Measurements from ENCODE around the gene STPG4. TPM values are rescaled to one million over a fixed set of nuclear protein-coding genes. Genes with fewer than 3 reads are reported as not detected.
A peak's percentile ranks its signal among the peaks of the same experiment; 100 is the strongest.

The STPG4 gene
- total RNA-seq, 2 experiments from 2014 or later, result 0.44 to 0.64 TPM

- CTCF ChIA-PET, result interaction anchor here (1.0 kb wide), 1 partner anchor 9 kb away, joined by 3 read pairs; no protein-coding TSS in a partner anchor
- POLR2A ChIA-PET, result no interaction called here
Measured at GRCh38 chr2:47076586-47077441, 78.3 kb downstream of the STPG4 start.

GRCh38 chr2:47076126-47076506 is 79.0 kb downstream of the STPG4 start:
- POLR2A ChIA-PET, result no interaction called here
- H3K4me3 Mint-ChIP-seq, result no peak overlapping the region

More at GRCh38 chr2:47076586-47077441, 78.3 kb downstream of the STPG4 start:
- DNase-seq, result no peak
- Mint-ChIP-seq H3K9me3 (no peaks in the 10 kb centered on the region), H3K27me3 (no peaks in the 10 kb centered on the region), H3K27ac (no peak overlapping the region), H3K4me1 (peaks cover 10% of the 10 kb centered on the region), H3K36me3 (ENCODE audit: low read depth) (peaks cover 12% of the 10 kb centered on the region), H3K4me3 (no peak overlapping the region)

GRCh38 chr2:47075361-47076125 is 79.6 kb downstream of the STPG4 start:
- peak overlapping the region; percentile 36 for H3K27ac Mint-ChIP-seq
- no peaks in the 10 kb centered on the region for H3K9me3 Mint-ChIP-seq
- POLR2A ChIA-PET, result no interaction called here
- peaks cover 22% of the 10 kb centered on the region for H3K4me1 Mint-ChIP-seq
- H3K27me3 Mint-ChIP-seq, result no peaks in the 10 kb centered on the region
- no peak for DNase-seq
- H3K4me3 Mint-ChIP-seq, result no peak overlapping the region
- H3K36me3 Mint-ChIP-seq (ENCODE audit: low read depth), result peaks cover 25% of the 10 kb centered on the region
- CTCF ChIA-PET, result interaction anchor here (1.0 kb wide), 2 partner anchors 11 to 1240 kb away, joined by 3 read pairs; no protein-coding TSS in a partner anchor

More at GRCh38 chr2:47076126-47076506, 79.0 kb downstream of the STPG4 start:
- Mint-ChIP-seq H3K4me1 (peaks cover 17% of the 10 kb centered on the region), H3K36me3 (ENCODE audit: low read depth) (peaks cover 19% of the 10 kb centered on the region), H3K9me3 (no peaks in the 10 kb centered on the region), H3K27ac (no peak overlapping the region), H3K27me3 (no peaks in the 10 kb centered on the region)
- DNase-seq, result no peak
- CTCF ChIA-PET, result interaction anchor here (1.0 kb wide), 1 partner anchor 10 kb away, joined by 3 read pairs; no protein-coding TSS in a partner anchor

- CTCF ChIA-PET, result interaction anchor here (1.0 kb wide), 1 partner anchor 1239 kb away, joined by 3 read pairs; no protein-coding TSS in a partner anchor
- POLR2A ChIA-PET, result no interaction called here
- no peak for DNase-seq
- H3K27ac Mint-ChIP-seq, result no peak overlapping the region
- H3K27me3 Mint-ChIP-seq, result no peaks in the 10 kb centered on the region
- no peak overlapping the region for H3K4me3 Mint-ChIP-seq
- H3K36me3 Mint-ChIP-seq (ENCODE audit: low read depth), result peaks cover 25% of the 10 kb centered on the region
- peaks cover 28% of the 10 kb centered on the region for H3K4me1 Mint-ChIP-seq
- H3K9me3 Mint-ChIP-seq, result no peaks in the 10 kb centered on the region
Measured at GRCh38 chr2:47074691-47075090, 80.4 kb downstream of the STPG4 start.

GRCh38 chr2:47073641-47074040 is 81.5 kb downstream of the STPG4 start:
- POLR2A ChIA-PET, result no interaction called here
- no peak for DNase-seq
- Mint-ChIP-seq H3K9me3 (no peaks in the 10 kb centered on the region), H3K4me3 (no peak overlapping the region), H3K27ac (no peak overlapping the region), H3K4me1 (peaks cover 28% of the 10 kb centered on the region), H3K36me3 (ENCODE audit: low read depth) (peaks cover 27% of the 10 kb centered on the region), H3K27me3 (no peaks in the 10 kb centered on the region)
- CTCF ChIA-PET, result interaction anchor here (0.9 to 1.2 kb wide), 2 partner anchors 10 to 55 kb away, joined by 3 read pairs; no protein-coding TSS in a partner anchor

GRCh38 chr2:47073217-47073616 is 81.9 kb downstream of the STPG4 start:
- Mint-ChIP-seq H3K4me3 (no peak overlapping the region), H3K36me3 (ENCODE audit: low read depth) (peaks cover 29% of the 10 kb centered on the region), H3K9me3 (no peaks in the 10 kb centered on the region), H3K4me1 (peaks cover 28% of the 10 kb centered on the region), H3K27ac (peak overlapping the region; percentile 55), H3K27me3 (no peaks in the 10 kb centered on the region)
- DNase-seq, result no peak
- POLR2A ChIA-PET, result no interaction called here
- CTCF ChIA-PET, result interaction anchor here (0.9 to 1.2 kb wide), 2 partner anchors 11 to 55 kb away, joined by 3 read pairs; no protein-coding TSS in a partner anchor

- no peaks in the 10 kb centered on the region for H3K9me3 Mint-ChIP-seq
- H3K4me3 Mint-ChIP-seq, result no peak overlapping the region
- no peaks in the 10 kb centered on the region for H3K27me3 Mint-ChIP-seq
- H3K36me3 Mint-ChIP-seq (ENCODE audit: low read depth), result peaks cover 31% of the 10 kb centered on the region
- ChIA-PET POLR2A (no interaction called here), CTCF (interaction anchor here (0.9 to 1.2 kb wide), 2 partner anchors 11 to 56 kb away, joined by 3 read pairs; no protein-coding TSS in a partner anchor)
- peaks cover 28% of the 10 kb centered on the region for H3K4me1 Mint-ChIP-seq
- DNase-seq, result no peak
- H3K27ac Mint-ChIP-seq, result peak overlapping the region; percentile 55
Measured at GRCh38 chr2:47072728-47073191, 82.3 kb downstream of the STPG4 start.

GRCh38 chr2:47072018-47072691 is 83.0 kb downstream of the STPG4 start:
- peaks cover 36% of the 10 kb centered on the region for H3K36me3 Mint-ChIP-seq (ENCODE audit: low read depth)
- no peak overlapping the region for H3K4me3 Mint-ChIP-seq
- DNase-seq, result no peak
- peak overlapping the region; percentile 83 for H3K27ac Mint-ChIP-seq
- H3K9me3 Mint-ChIP-seq, result no peaks in the 10 kb centered on the region
- no peaks in the 10 kb centered on the region for H3K27me3 Mint-ChIP-seq
- H3K4me1 Mint-ChIP-seq, result peaks cover 28% of the 10 kb centered on the region
- ChIA-PET CTCF (interaction anchor here (0.6 to 1.2 kb wide), 6 partner anchors 7 to 202 kb away, joined by 3 to 6 read pairs (median 3); no protein-coding TSS in a partner anchor), POLR2A (no interaction called here)

- Mint-ChIP-seq H3K36me3 (ENCODE audit: low read depth) (peaks cover 36% of the 10 kb centered on the region), H3K27ac (peak overlapping the region; percentile 83), H3K9me3 (no peaks in the 10 kb centered on the region), H3K27me3 (no peaks in the 10 kb centered on the region), H3K4me1 (peaks cover 28% of the 10 kb centered on the region), H3K4me3 (no peak overlapping the region)
- POLR2A ChIA-PET, result no interaction called here
- CTCF ChIA-PET, result interaction anchor here (0.6 to 1.2 kb wide), 5 partner anchors 8 to 203 kb away, joined by 3 to 6 read pairs (median 3); no protein-coding TSS in a partner anchor
- DNase-seq, result peak; percentile 50
Measured at GRCh38 chr2:47070920-47071824, 83.9 kb downstream of the STPG4 start.

- Mint-ChIP-seq H3K4me1 (peaks cover 28% of the 10 kb centered on the region), H3K36me3 (ENCODE audit: low read depth) (peaks cover 36% of the 10 kb centered on the region), H3K27ac (peak overlapping the region; percentile 41), H3K27me3 (no peaks in the 10 kb centered on the region), H3K4me3 (no peak overlapping the region), H3K9me3 (no peaks in the 10 kb centered on the region)
- POLR2A ChIA-PET, result no interaction called here
- no peak for DNase-seq
- CTCF ChIA-PET, result no interaction called here
Measured at GRCh38 chr2:47070155-47070919, 84.8 kb downstream of the STPG4 start.

GRCh38 chr2:47069628-47070154 is 85.4 kb downstream of the STPG4 start:
- H3K36me3 Mint-ChIP-seq (ENCODE audit: low read depth), result peaks cover 37% of the 10 kb centered on the region
- no peaks in the 10 kb centered on the region for H3K27me3 Mint-ChIP-seq
- no peaks in the 10 kb centered on the region for H3K9me3 Mint-ChIP-seq
- ChIA-PET POLR2A (no interaction called here), CTCF (no interaction called here)
- H3K4me3 Mint-ChIP-seq, result no peak overlapping the region
- peaks cover 28% of the 10 kb centered on the region for H3K4me1 Mint-ChIP-seq
- no peak for DNase-seq
- H3K27ac Mint-ChIP-seq, result no peak overlapping the region
